Cardiac fibroblast (primary cell): ENCODE data around the gene NLRP7.
"Not testable (repeated sequence)": the region's sequence is repeated elsewhere in the genome, so short reads cannot be mapped to it uniquely, and the experiment has no call there.

Experiments used
- DNase-seq, 2 donors: peaks; one replicate each; pipeline versions ENCODE4 v3.0.0 to v3.0.0-alpha.2; 2010; ENCODE audit warnings: low read depth in 2 of 2
- H3K4me3 ChIP-seq, 2 donors: replicated peaks in 1 of 2; 1 replicate in 1 of 2; 2 replicates in 1 of 2; pipeline ENCODE4 v1.5.1; 2011; ENCODE audit warnings: low read depth in 2 of 2, low read length in 2 of 2, mild to moderate bottlenecking in 2 of 2, moderate library complexity in 1 of 2
- CTCF ChIP-seq: IDR thresholded peaks from one replicate; pipeline ENCODE4 v1.5.1; 2011; ENCODE audit warnings: low read depth, mild to moderate bottlenecking, low read length, inconsistent platforms

Gene NLRP7

GRCh38 chr19:54896036-54896435, 51.3 kb downstream of the NLRP7 start:
- DNase-seq, result no peak
- H3K4me3 ChIP-seq, result no peak overlapping the region
- no peak for TF ChIP-seq CTCF

- not testable (repeated sequence) for DNase-seq, H3K4me3 ChIP-seq
Measured at GRCh38 chr19:54894106-54894505, 53.2 kb downstream of the NLRP7 start.

GRCh38 chr19:54893406-54893805, 53.9 kb downstream of the NLRP7 start:
- no peak for TF ChIP-seq CTCF
- DNase-seq, result no peak

GRCh38 chr19:54889566-54889965, 57.8 kb downstream of the NLRP7 start:
- DNase-seq, result no peak
- no peak overlapping the region for H3K4me3 ChIP-seq
- TF ChIP-seq CTCF, result no peak

More at GRCh38 chr19:54893406-54893805, 53.9 kb downstream of the NLRP7 start:
- no peak overlapping the region for H3K4me3 ChIP-seq

- TF ChIP-seq CTCF, result no peak
- no peak for DNase-seq
- no peak overlapping the region for H3K4me3 ChIP-seq
Measured at GRCh38 chr19:54888239-54888638, 59.1 kb downstream of the NLRP7 start.

- H3K4me3 ChIP-seq, result no peak overlapping the region
- no peak for DNase-seq
- TF ChIP-seq CTCF, result no peak
Measured at GRCh38 chr19:54883228-54883627, 64.1 kb downstream of the NLRP7 start.

GRCh38 chr19:54882758-54883157, 64.6 kb downstream of the NLRP7 start:
- no peak for TF ChIP-seq CTCF
- no peak for DNase-seq
- H3K4me3 ChIP-seq, result no peak overlapping the region
